GM19463 (cell line): Measurements from ENCODE around the gene CD52.
A peak's percentile ranks its signal among the peaks of the same experiment; 100 is the strongest.
"Not testable (repeated sequence)": the region's sequence is repeated elsewhere in the genome, so short reads cannot be mapped to it uniquely, and the experiment has no call there.

Experiments used
- ATAC-seq: cut with Tn5 transposase; IDR thresholded peaks from one replicate; pipeline ENCODE4 v1.9.1; 2021; ENCODE audit warnings: mild to moderate bottlenecking, moderate library complexity; ENCODE audit not compliant: unreplicated experiment

CD52 gene

DNA sequence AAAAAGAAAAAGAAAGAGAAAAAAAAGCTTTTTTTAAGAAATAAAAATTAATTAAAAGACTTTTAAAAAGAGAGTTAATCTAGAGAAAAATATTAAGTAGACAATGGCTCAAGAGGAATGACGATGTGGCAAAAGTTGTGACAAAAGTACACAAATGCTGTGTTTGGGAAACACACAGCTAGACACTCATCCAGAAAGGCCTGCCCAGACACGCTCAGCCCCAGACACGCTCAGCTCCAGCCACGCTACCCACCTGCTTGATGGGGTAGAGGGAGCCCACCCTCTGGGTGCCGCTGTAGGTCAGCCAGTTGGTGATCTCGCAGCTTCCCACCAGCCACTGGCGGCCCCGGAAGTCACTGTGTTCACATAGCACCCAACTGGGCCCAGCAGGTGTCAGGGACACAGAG lies 10.2 kb downstream of the CD52 start:
- no peak for ATAC-seq

DNA sequence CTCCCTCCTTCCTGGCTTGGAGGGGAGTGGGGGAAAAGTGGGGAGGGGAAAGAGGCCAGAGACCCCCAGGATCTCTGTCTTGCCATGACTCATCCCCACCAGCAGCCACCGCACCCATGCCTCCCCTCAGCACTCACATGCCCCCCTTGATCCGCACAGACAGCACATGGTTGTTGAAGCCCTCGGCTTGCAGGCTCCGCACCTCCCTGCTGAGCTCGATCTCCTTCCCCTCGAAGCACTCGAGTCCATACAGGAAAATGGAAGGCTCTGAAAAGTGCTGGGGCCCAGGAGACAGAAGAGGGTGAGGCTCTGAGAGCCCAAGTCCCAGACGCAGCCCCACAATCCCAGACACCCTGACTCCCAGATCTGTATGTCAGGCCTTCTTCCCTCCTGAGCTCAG lies 10.8 kb downstream of the CD52 start:
- no peak for ATAC-seq

DNA sequence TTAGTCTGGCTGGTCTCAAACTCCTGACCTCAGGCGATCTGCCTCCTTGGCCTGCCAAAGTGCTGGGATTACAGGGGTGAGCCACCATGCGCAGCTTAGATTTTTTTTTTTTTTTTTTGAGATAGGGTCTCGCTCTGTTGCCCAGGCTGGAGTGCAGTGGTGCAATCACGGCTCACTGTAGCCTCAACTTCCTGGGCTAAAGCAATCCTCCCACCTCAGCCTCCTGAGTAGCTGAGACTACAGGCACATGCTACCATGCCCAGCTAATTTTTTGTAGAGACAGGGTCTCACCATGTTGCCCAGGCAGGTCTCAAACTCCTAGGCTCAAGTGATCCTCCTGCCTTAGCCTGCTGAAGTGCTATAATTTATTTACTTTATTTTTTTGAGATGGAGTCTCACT lies 11.6 kb downstream of the CD52 start:
- not testable (repeated sequence) for ATAC-seq

DNA sequence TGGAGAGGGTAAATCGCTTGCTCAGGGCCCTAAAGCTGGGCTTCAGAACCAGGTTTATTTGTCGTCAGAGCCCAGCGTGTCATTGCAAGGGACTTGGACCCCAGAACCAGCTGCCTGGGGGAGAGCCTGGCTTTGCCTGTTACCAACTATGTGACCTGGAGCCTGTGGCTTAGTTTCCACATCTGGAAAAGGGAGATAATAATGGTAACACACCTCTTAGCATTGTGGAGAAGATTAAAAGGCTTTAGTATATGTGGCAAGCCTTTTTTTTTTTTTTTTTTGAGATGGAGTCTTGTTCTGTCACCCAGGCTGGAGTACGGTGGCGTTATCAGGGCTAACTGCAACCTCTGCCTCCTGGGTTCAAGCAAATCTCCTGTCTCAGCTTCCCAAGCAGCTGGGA lies 12.5 kb downstream of the CD52 start:
- no peak for ATAC-seq

DNA sequence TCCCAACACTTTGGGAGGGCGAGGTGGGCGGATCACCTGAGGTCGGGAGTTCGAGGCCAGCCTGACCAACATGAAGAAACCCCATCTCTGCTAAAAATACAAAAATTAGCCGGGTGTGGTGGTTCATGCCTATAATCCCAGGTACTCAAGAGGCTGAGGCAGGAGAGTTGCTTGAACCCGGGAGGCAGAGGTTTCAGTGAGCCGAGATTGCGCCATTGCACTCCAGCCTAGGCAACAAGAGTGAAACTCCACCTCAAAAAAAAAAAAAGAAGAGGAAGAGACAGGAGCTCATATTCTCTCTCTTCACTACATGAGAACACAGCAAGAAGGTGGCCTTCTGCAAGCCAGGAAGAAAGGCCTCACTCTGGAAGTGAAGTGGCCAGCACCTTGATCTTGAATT lies 15.6 kb downstream of the CD52 start:
- not testable (repeated sequence) for ATAC-seq

DNA sequence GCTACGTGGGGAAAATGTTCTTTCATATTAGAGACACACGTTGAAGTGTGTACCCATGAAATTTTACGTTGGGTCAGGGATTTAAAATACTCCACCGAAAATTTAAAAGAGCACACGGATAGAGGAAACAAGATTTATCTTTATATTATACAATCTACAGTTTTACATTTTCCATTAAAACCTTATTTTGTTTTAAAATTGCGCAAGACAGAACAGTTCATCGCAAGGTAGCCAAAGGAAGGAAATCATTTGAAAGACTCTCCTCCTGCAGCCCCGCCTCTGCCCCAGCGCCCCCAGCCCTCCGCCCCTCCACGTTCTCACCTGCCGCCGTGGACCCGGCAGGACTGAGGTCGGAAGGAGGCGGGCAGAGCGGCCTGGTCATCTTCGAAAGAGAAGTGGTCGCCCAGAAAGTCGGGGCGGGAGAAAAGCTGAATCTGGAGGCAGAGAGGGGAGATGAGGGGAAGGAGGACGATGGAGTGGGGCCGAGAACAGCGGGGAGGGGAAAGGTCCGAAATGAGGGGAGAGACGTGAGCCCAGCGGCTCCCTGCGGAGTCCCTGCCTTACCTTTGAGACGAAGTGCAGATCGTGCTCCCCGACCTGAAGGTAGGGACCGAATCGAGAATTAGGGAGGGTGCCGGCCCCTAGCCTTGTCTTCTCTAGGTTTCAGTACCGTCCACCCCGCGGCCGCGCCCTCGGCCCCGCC lies 18.2 kb downstream of the CD52 start:
- ATAC-seq: no peak

DNA sequence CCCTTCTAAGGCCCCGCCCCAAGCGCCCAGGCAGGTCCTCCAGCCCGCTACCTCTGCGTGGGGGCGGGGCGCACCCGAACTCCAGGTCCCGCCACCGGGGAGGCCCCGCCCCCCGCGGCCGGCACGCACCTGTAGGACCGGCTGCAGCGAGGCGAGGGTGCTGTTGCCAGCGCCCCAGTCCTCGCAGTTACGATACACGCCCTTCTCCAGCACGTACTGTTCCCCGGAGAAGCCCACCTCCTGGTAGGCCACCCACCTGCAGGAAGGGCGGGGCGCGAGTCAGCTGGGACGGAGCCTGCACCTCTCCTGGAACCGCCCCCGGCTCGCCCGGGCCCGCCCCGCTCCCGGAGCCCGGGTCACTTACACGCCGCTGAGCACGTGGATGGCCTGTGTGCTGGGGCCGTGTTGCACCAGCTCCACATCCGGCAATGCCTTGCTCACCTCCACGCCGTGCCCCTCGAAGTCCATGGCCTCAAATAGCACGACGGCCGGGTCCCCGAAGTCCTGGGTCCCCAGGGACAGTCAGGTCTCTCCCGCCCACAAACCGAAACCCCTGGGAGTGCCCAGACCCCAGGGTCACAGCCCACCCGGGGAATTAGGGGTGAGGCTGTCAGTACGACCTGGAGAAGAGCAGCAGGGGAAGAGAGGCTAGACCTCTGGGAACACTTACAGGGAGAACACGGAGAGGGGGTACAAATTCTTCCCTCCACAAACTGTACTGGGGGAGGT lies 18.9 kb downstream of the CD52 start:
- ATAC-seq: peak; percentile 47

DNA sequence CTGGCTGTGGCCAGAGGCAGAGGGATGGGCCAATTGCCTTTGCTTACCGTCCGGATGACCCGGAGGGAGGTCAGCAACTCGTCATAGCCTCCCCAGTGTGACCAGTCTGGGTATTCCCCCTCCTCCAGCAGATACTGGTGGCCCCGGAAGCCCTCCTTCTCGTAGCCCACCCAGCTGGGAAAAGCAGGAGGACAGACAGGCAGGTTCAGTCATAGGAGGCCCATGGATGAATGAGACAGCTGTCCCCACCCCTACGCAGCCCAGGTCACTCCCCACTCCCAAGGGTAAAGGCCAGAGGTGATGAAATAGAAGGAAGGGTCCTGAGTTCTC lies 19.4 kb downstream of the CD52 start:
- ATAC-seq: no peak

DNA sequence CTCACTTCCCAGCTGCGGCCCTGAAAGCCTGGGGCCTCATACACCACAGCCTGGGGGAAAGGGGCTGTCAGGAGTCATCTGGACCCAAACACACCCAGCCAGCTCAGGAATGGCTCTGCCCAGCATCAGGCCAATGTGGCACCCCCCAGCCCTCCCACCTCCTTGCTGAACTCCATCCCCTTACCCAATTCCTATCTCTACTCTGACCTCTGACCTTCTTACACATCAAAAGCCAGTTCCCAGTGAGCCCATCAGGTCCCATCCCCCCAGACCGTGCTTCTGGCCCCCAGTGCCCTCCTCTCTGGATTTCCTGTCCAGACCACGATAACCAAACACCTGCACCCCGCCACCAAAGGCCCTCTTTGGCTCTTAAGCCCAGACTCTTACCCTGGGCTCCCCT lies 19.9 kb downstream of the CD52 start:
- ATAC-seq: no peak

DNA sequence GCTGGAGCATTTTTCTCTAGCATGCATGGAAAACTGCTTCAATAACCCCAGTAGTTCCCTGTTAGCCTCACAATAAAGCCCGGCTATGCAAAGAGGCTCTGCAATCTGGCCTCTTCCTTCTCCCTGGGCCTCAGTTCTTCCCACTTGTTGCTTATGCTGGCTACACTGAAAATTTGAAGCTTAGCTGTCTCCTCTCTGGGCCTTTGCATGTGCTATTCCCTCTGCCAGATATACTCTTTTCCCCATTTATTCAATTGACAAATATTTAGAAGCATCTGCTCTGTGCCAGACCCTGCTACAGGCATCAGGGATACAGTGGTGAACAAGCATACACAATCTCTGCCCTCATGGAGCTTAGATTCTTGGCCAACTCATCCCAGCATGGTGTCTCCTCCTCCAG lies 20.9 kb downstream of the CD52 start:
- no peak for ATAC-seq

DNA sequence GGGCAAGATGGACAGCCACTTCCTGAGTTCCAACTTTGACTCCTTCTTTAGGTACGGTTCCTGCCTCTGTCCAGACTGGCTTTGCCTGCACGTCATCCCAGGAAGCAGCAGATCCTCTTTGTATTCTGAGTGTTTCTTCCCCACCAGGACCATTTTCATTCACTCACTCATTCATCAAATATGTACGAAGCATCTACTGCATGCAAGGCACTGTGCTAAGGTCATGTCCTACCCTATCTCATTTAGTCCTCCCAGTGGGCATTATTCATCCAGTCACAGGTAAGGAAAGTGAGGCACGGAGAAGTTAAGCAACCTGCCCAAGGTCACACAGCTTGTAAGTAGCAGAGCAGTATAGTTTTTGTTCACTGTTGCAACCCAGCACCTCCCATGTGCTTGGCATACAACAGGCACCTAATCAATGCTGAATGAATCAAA lies 22.3 kb downstream of the CD52 start:
- ATAC-seq: no peak

DNA sequence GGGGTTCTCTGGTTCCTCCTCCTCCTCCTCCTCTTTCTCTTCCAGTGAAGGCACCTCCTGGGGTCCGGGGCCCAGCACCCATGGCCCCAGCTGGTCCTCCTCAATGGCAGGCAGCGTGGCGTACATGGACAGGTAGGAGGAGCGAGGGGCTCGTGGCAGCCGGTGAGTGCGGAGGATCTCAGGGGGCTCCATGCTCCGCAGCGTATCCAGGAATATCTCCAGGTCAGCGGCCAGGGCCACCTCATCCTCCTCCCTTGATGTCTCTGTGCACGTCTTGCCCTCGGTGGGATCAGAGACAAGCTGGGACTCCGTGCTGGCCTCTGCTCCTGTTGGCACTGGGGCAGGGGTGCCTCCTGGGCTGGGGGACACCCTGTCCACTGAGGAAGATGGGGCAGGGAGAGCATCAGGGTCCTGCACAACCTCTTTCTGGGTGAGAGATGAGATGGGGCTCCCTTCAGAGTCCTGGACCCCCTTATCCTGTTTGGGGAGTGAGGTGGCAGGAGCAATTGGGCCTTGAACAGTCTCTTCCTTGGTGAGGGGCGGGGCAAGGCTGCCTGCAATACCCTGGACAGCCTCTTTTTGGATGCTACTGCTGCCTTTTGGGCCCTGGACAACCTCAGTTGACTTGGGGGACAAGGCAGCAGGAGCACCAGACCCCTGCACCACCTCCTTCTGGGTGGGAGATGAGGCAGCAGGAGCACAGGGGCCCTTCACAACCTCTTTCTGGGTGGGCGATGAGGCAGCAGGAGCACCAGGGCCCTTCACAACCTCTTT lies 26.6 kb downstream of the CD52 start:
- ATAC-seq: no peak

DNA sequence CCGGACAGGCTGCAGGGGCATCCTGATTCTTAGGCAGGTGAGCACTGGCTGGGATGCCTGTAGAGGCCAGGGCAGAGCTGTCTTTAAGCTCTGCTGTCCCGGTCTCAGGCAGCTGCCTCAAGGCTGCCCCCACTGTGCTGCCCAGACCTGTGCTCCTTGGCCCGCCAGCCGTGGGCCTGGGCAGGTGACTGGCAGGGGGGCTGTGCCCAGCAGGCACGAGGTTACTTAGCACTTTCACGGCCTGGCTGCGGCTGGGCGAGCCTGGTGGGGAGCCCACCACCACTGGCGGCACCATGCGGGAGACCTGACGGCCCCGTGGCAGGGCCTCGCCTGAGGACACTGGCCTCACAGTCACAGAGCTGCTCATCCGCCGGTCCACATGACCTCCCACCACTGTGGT lies 28.0 kb downstream of the CD52 start:
- ATAC-seq: no peak

DNA sequence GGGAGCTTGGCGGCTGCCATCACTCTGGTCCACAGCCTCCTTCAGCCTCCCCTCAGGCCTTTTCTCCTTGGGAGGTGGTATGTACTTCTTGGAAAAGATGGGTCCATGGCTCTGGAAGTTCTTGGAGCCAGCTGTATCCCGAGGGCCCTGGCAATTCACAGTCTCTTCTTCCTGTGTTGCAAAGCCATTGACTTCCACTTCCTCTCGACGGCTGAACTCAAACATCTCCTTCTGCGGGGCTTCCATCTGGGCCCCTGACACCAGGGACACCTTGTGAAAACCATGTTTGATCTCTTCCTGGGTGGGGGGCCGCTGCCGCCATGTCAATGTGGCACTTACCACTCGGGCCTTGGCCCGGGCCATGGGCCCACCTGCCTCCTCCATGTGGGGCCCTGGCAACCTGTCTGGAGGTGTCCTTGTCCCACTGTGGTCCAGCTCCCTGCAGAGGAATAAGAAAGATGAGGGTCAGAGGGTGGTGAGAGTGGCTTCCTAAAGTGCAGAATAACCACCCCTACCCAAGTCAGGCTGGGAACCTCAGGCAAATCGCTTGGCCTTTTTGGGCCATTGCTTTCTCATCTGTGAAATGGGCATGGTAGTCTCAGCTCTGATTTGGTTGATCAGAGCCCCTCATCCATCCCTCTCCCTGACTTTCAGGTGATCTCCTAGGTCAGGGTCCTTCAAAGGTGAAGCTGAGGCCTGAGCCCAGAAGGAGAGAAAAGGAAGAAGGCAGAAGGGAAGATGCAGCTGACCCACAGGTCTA lies 28.7 kb downstream of the CD52 start:
- ATAC-seq: no peak

DNA sequence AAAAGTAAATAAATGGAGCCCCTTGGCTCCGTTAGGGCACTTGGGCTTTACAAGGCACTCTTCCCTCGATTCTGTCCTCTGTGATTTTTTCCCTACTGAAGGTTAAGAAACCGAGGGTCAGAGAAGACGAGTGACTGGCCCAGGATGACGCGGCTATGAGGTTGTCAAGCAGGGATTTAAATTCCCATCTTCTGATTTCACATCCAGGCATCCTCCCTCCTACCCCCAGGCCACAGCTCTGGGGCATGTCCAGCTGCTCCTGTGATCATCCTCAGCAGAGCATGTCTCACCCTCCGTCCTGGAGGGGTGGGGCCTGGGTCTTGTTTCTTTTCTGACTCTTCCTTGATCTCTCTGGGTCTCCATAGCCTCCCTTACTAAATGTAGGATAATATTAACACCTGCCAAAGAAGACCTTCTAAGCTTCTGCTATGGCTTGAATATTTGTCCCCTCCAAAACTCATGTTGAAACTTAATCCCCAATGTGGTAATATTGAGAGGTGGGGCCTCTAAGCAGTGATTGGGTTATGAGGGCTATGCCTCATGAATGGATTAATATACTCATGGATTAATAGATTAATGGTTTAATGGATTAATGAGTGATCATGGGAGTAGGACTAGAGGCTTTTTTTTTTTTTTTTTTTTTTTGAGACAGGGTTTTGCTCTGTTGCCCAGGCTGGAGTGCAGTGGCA lies 31.6 kb downstream of the CD52 start:
- ATAC-seq: no peak

DNA sequence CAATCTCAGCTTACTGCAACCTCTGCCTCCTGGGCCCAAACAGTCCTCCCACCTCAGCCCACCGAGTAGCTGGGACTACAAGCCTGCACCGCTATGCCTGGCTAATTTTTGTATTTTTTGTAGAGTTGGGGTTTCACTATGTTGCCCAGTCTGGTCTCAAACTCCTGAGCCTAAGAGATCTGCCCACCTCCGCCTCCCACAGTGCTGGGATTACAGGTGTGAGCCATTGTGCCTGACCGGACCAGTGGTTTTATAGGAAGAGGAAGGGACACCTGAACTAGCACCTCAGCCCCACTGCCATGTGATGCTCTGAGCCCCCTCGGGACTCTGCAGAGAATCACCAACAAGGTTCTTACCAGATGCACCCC lies 32.1 kb downstream of the CD52 start:
- no peak for ATAC-seq

DNA sequence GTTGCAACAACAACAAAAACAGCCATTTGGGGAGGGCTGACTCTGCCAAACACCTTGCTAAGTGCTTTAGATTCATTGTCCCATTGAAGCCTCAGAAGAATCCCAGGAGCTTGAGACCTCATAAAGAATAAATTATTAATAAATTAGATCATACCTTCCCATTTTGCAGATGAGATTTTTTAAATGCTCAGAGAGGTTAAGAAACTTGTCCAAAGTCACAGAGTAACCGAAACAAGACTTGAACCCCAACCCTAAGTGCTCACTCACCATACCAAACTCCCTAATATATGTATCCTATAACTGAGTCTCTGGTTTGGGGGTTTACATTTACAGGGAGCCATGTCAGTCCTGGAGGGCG lies 32.6 kb downstream of the CD52 start:
- no peak for ATAC-seq

DNA sequence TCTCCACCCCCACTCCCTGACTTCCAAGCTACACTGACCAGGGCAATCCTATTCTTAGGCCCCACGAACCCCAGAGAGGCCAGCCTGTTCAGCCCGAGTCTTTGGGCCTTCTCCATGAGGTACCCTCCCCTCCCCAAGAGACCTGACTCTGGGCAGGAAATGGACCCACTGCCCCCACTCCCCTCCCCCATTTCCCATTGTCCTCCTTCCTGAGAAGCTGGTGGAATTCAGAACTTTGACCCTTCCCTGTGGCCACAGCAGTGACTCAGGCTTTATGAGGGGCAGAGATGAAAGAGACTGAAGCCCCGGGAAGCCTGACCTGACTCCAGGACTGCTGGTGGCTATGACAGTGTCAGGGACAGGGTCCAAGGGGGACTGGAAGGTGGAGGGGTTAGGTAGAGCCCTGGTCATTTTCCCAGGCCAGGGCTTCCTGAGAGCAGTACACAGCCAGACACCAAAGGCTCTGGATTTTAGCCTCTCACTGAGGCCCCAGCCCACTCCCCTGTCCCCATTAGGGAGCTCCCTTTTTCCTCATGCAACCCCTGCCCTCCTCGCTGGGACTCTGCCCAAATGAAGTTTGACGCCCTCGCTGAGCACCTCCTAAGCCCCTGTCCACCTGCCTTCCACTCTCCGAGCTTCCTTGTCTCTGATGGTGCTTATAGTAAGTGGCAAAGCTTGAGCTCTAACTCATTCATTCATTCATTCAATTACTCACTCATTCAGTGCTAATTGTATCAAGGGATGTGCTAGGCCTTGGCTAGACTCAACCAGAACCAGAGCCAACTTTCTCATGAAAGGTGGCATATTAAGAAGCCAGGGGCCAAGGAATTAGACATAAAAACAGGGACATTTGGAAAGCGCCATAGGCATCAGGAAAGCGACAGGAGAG lies 33.2 kb downstream of the CD52 start:
- no peak for ATAC-seq

DNA sequence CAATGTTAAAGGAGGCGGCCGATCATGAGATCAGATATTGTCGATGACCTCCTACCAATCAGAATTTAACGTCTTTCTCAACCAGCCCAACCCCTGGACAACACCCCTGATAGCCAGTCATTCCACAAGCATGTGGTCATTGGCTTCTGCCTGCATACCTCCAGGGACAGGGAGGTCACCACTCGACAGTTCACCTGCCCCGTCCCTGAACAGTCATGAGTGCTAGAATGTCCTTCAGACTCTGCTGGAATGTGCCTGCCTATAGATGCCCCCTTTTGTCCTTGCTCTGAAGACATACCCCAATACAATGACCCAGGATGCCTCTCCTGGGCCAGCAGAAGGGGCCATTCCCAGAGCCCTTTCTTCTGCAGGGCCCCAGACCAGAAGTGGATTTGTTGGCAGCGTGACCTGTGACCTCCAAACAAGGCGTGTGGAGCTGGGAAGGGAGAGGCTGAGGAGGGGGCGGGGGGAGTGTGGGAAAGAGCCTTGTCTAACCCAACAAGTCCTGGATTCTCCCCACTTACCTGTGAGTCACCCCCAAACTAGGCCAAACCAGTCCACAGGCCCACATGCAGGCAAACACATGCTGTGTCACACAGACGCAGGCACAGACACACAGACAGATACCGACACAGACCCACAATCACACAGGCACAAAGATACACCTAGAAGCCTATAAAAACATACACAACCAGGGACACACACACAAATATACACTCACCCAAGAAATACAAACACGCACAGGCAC lies 34.0 kb downstream of the CD52 start:
- ATAC-seq: no peak
